ENCODE results near the gene PDE11A. TPM values are rescaled to one million over a fixed set of nuclear protein-coding genes. Genes with fewer than 3 reads are reported as not detected.

Gene PDE11A
- total RNA-seq, 2 donors from 2014 or later: 2.6 to 3.2 TPM

GRCh38 chr2:177908182-177908581 lies 164.4 kb downstream of the PDE11A start:
- Histone ChIP-seq H3K4me3 (no peak overlapping the region), H3K9ac (ENCODE audit: low read depth in 2 of 2, low read length in 2 of 2) (no peak overlapping the region), H3K27me3 (no peaks in the 10 kb centered on the region), H3K4me1 (no peaks in the 10 kb centered on the region), H3K27ac (no peak overlapping the region), H3K36me3 (no peaks in the 10 kb centered on the region), H3K9me3 (no peaks in the 10 kb centered on the region)
- intact Hi-C loops (cut with DNase I): no loop called here
- no peak for TF ChIP-seq CTCF (IDR thresholded peaks at IDR 0.05)
- no peak for DNase-seq

GRCh38 chr2:177906041-177906718 lies 166.4 kb downstream of the PDE11A start:
- H3K4me3 ChIP-seq: no peak overlapping the region
- intact Hi-C loops (cut with DNase I): no loop called here
- H3K36me3 ChIP-seq: no peaks in the 10 kb centered on the region
- no peaks in the 10 kb centered on the region for H3K4me1 ChIP-seq
- peak; percentile 77 for DNase-seq
- no peaks in the 10 kb centered on the region for H3K9me3 ChIP-seq
- peak; percentile 62 for TF ChIP-seq CTCF (IDR thresholded peaks at IDR 0.05)
- no peak overlapping the region for H3K27ac ChIP-seq
- no peaks in the 10 kb centered on the region for H3K27me3 ChIP-seq
- H3K9ac ChIP-seq (ENCODE audit: low read depth in 2 of 2, low read length in 2 of 2): no peak overlapping the region

GRCh38 chr2:177905640-177906039 lies 166.9 kb downstream of the PDE11A start:
- TF ChIP-seq CTCF (IDR thresholded peaks at IDR 0.05): no peak
- no peak for DNase-seq
- no peaks in the 10 kb centered on the region for H3K27me3 ChIP-seq
- no peak overlapping the region for H3K4me3 ChIP-seq
- intact Hi-C loops (cut with DNase I): no loop called here
- no peaks in the 10 kb centered on the region for H3K9me3 ChIP-seq
- no peak overlapping the region for H3K27ac ChIP-seq
- no peaks in the 10 kb centered on the region for H3K36me3 ChIP-seq
- H3K4me1 ChIP-seq: no peaks in the 10 kb centered on the region
- no peak overlapping the region for H3K9ac ChIP-seq (ENCODE audit: low read depth in 2 of 2, low read length in 2 of 2)

GRCh38 chr2:177902395-177903163 lies 170.0 kb downstream of the PDE11A start:
- no peak for TF ChIP-seq CTCF (IDR thresholded peaks at IDR 0.05)
- no peaks in the 10 kb centered on the region for H3K27me3 ChIP-seq
- H3K4me1 ChIP-seq: no peaks in the 10 kb centered on the region
- H3K9ac ChIP-seq (ENCODE audit: low read depth in 2 of 2, low read length in 2 of 2): no peak overlapping the region
- intact Hi-C loops (cut with DNase I): no loop called here
- DNase-seq: no peak
- H3K36me3 ChIP-seq: no peaks in the 10 kb centered on the region
- H3K27ac ChIP-seq: no peak overlapping the region
- H3K9me3 ChIP-seq: no peaks in the 10 kb centered on the region
- no peak overlapping the region for H3K4me3 ChIP-seq

- Histone ChIP-seq H3K36me3 (no peaks in the 10 kb centered on the region), H3K4me1 (no peaks in the 10 kb centered on the region), H3K4me3 (no peak overlapping the region), H3K27ac (no peak overlapping the region), H3K27me3 (no peaks in the 10 kb centered on the region), H3K9me3 (no peaks in the 10 kb centered on the region), H3K9ac (ENCODE audit: low read depth in 2 of 2, low read length in 2 of 2) (no peak overlapping the region)
- DNase-seq: no peak
- intact Hi-C loops (cut with DNase I): no loop called here
- TF ChIP-seq CTCF (IDR thresholded peaks at IDR 0.05): no peak
Observed at GRCh38 chr2:177900082-177900481, 172.5 kb downstream of the PDE11A start.
